SK-N-MC (cell line): ENCODE data around the gene PBX3.

Experiments used
- EZH2 ChIP-seq: fragments of 200-600 bp; sonication (generic); IDR thresholded peaks from one replicate; pipeline ENCODE4 v1.6.1; 2017; ENCODE audit warnings: antibody characterized with exemption
- FOXP2 ChIP-seq: optimal IDR thresholded peaks from 2 replicates; pipeline ENCODE3; 2011; ENCODE audit warnings: mild to moderate bottlenecking, moderate library complexity; ENCODE audit not compliant: insufficient read depth; ENCODE audit errors: extremely low read length, control extremely low read depth

DNA sequence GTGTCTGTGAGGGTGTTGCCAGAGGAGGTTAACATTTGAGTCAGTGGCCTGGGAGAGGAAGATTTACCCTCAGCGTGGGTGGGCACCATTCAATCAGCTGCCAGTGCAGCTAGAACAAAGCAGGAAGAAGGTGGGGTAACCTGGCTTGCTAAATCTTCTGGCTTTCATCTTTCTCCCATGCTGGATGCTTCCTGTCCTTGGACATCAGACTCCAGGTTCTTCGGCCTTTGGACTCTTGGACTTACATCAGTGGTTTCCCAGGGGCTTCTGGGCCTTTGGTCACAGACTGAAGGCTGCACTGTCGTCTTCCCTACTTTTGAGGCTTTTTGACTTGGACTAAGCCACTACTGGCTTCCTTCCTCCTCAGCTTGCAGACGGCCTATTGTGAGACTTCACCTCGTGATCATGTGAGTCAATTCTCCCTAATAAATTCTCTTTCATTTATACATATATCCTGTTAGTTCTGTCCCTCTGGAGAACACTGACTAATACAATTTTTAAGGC is 38.1 kb downstream of the PBX3 start:
- TF ChIP-seq EZH2: no peak
- no peak for TF ChIP-seq FOXP2
